ENCODE measurements around the gene TEDC1. TPM values are rescaled to one million over a fixed set of nuclear protein-coding genes. Genes with fewer than 3 reads are reported as not detected.
A peak's percentile ranks its signal among the peaks of the same experiment; 100 is the strongest.

TEDC1 gene
- polyA plus RNA-seq, 2 donors = 11.8 to 17.6 TPM

DNA sequence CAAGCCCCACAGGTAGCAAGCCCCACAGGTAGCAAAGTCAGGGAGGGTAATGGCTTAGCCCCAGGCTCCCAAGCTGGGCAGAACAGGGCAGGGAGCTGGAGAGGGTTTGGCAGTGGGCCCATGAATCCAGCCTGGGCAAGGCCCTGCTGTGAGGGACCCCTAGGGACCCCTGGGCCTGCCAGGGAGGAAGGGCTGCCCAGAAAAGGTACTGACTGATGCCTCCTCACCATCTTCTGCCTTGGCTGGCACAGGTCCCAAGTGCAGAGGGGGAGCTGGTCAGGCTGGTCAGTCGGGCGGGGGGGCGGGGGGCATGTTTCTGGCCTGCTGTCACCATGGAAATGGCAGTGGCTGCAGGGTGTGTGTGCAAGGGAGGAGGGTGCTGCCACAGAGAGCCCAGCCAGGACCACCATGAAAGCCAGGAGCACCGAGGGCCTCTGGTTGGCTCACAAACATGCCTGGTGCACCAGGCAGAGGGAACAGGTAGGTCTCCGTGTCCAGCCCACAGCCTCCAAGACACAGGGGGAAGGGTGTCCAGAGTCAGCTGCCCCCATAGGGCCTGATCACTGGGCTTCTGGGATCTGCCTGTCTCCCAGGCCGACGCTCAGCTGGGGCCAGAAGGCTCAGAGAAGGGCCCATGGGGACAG, 17.9 kb upstream of the TEDC1 start:
- Histone ChIP-seq H3K4me3 (ENCODE audit: low read depth in 1 of 2, low read length in 2 of 2) (peak overlapping the region in 1 of 2 donors; percentile 67), H3K9me3 (ENCODE audit: control insufficient read depth in 2 of 2, insufficient read depth in 1 of 2, low read depth in 1 of 2, low read length in 1 of 2) (no peaks in the 10 kb centered on the region), H3K36me3 (ENCODE audit: control insufficient read depth in 2 of 2, insufficient read depth in 2 of 2, low read length in 1 of 2) (peaks cover 0 to 3% of the 10 kb centered on the region in 2 donors), H3K27ac (ENCODE audit: low read depth in 2 of 2, low read length in 1 of 2) (peak overlapping the region; percentile 91 to 93), H3K4me1 (ENCODE audit: control insufficient read depth in 2 of 2, insufficient read depth in 2 of 2, low read length in 1 of 2) (peaks cover 17 to 58% of the 10 kb centered on the region in 2 donors), H3K27me3 (ENCODE audit: control insufficient read depth in 1 of 2, insufficient read depth in 2 of 2, low read length in 2 of 2) (no peaks in the 10 kb centered on the region)
- 13 to 16% methylated on average over 5 to 7 of the region's 7 CpGs for WGBS, 2 donors

DNA sequence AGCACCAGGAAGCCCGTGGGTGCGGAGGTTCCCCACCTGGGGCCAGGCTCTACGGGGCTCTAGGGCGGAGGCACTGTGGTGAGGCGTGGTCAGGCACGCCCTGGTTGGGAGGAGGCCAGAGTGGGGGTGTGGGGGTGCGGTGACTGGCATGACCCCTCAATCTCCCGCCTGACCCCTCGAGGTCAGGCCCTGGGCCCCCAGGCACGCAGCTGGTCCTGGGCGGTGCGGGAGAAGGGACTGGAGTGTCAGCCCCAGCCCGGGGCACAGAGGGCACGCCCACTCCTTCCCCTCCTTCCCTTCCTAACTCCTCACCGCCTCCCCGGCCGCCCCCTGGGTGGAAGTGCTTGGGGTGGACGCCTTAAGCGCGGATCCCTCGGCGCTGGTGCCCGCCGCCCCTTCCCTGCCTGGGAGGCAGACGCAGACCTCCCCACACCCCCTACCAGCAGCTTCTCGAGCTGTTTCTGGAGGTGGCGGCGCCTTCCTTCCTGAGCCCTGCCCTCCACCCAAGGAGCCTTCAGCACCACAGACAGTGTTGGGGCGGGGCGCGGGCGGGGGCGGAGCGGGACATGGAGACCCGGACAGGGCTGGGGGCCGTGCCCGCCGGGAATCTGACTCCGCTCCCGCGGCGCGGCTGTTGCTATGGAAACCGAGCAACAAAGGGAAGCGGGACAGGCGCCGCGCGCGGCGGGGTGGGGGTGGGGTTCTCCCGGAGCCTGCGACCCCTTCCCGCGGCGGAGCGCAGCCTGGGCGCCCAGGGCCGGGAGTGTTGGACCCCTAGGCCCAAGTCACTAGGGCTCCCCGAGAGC, 17.2 kb upstream of the TEDC1 start:
- H3K36me3 ChIP-seq (ENCODE audit: control insufficient read depth in 2 of 2, insufficient read depth in 2 of 2, low read length in 1 of 2) = peaks cover 0 to 3% of the 10 kb centered on the region in 2 donors
- WGBS, 2 donors = 1 to 5% methylated on average over 41 to 60 of the region's 60 CpGs
- peak overlapping the region; percentile 91 to 93 for H3K27ac ChIP-seq (ENCODE audit: low read depth in 2 of 2, low read length in 1 of 2)
- peak overlapping the region; percentile 62 to 67 for H3K4me3 ChIP-seq (ENCODE audit: low read depth in 1 of 2, low read length in 2 of 2)
- peaks cover 17 to 52% of the 10 kb centered on the region in 2 donors for H3K4me1 ChIP-seq (ENCODE audit: control insufficient read depth in 2 of 2, insufficient read depth in 2 of 2, low read length in 1 of 2)
- H3K27me3 ChIP-seq (ENCODE audit: control insufficient read depth in 1 of 2, insufficient read depth in 2 of 2, low read length in 2 of 2) = no peaks in the 10 kb centered on the region
- H3K9me3 ChIP-seq (ENCODE audit: control insufficient read depth in 2 of 2, insufficient read depth in 1 of 2, low read depth in 1 of 2, low read length in 1 of 2) = no peaks in the 10 kb centered on the region

DNA sequence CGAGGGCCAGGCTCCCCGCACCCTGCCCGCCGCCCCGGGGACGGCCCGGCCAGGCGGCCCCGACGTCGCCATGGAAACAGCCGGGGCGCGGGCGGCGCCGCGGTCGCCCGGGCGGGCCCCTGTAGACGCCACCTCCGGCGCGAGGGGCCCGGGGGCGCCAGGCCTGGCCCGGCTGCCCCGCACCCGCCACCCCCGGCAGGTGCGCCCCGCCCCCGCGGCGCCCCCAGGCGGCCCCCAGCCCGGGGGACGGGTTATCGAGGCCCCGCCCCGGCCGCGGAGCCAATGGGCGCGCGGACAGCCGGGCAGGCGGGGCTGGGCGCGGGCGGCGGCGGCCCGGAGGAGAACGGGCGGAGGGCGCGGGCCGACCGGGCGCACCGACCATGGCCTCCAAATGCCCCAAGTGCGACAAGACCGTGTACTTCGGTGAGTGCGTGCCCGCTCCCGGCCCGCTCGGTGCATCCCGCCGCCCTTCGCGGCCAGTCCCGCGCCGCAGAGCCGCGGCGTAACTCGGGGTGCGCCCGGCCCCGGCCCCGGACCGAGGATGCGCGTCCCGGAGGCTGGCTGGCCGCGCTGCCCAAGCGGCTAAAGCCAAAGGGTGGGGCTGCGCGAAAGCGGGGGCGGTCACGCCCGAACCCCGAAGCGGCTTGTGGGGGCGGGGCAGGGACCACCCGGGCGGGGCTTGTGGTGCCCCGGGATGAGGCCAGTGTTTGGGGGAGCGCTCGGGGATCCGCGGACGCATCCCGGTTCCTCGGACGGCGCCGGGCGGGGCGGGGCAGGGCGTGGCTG, 16.4 kb upstream of the TEDC1 start, which contains the start of gene CRIP2:
Gene CRIP2, plus strand, starts transcription at position 339 of the 786 bp plus-strand sequence. Its CDS starts 42 bp downstream, at position 381.
- Histone ChIP-seq H3K27ac (ENCODE audit: low read depth in 2 of 2, low read length in 1 of 2) (peak within 1 kb of the TSS; percentile 91 to 93), H3K4me1 (ENCODE audit: control insufficient read depth in 2 of 2, insufficient read depth in 2 of 2, low read length in 1 of 2) (peaks cover 17 to 44% of the 10 kb centered on the region in 2 donors), H3K9me3 (ENCODE audit: control insufficient read depth in 2 of 2, insufficient read depth in 1 of 2, low read depth in 1 of 2, low read length in 1 of 2) (no peaks in the 10 kb centered on the region), H3K36me3 (ENCODE audit: control insufficient read depth in 2 of 2, insufficient read depth in 2 of 2, low read length in 1 of 2) (peaks cover 0 to 2% of the 10 kb centered on the region in 2 donors), H3K27me3 (ENCODE audit: control insufficient read depth in 1 of 2, insufficient read depth in 2 of 2, low read length in 2 of 2) (no peaks in the 10 kb centered on the region), H3K4me3 (ENCODE audit: low read depth in 1 of 2, low read length in 2 of 2) (peak within 1 kb of the TSS; percentile 67)
- 0 to 1% methylated on average over 72 to 118 of the region's 118 CpGs for WGBS, 2 donors

DNA sequence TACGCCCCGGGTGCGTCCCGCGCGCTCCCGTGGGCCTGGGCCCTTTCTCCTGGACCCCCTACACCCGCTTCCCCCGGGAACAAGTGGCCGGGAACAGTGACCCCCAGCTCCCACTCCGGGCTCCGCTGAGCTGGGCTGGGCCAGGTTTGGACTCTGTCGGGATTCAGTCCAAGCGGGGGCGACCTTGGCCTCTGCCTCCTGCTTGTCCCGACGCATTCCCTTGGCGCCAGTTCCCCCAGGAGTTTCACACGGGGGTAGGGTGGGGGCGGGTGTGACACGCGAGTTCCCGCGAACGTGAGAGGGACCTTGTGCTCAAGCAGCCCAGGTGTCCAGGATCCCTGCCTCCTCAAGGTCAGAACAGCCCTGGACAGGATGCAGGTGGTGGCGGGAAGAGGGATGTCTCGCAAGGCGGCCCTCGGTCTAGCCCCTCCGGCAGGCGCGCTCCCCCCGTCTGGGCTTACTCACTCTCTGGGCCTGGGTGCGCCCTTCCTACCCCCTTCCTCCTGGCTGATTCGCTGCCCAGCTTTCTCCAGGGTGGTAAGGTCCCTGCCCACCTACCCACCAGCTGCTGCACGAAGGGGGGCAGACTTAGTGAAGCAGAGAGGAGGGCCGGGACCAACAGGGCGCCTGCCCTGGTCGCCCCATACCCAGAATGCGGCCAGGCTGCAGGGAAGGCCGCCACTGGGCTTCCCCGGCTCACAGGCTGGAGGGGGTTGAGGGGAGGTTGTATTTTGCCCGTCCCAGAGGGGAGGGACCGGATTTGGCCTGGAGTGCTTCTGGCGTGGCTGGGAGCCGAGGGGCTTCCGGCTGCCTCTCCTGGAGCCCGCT, 15.6 kb upstream of the TEDC1 start:
- peak overlapping the region; percentile 67 for H3K4me3 ChIP-seq (ENCODE audit: low read depth in 1 of 2, low read length in 2 of 2)
- WGBS, 2 donors = 3 to 7% methylated on average over 47 to 48 of the region's 48 CpGs
- H3K9me3 ChIP-seq (ENCODE audit: control insufficient read depth in 2 of 2, insufficient read depth in 1 of 2, low read depth in 1 of 2, low read length in 1 of 2) = no peaks in the 10 kb centered on the region
- H3K27ac ChIP-seq (ENCODE audit: low read depth in 2 of 2, low read length in 1 of 2) = peak overlapping the region; percentile 91 to 93
- H3K27me3 ChIP-seq (ENCODE audit: control insufficient read depth in 1 of 2, insufficient read depth in 2 of 2, low read length in 2 of 2) = no peaks in the 10 kb centered on the region
- peaks cover 17 to 43% of the 10 kb centered on the region in 2 donors for H3K4me1 ChIP-seq (ENCODE audit: control insufficient read depth in 2 of 2, insufficient read depth in 2 of 2, low read length in 1 of 2)
- no peaks in the 10 kb centered on the region for H3K36me3 ChIP-seq (ENCODE audit: control insufficient read depth in 2 of 2, insufficient read depth in 2 of 2, low read length in 1 of 2)

DNA sequence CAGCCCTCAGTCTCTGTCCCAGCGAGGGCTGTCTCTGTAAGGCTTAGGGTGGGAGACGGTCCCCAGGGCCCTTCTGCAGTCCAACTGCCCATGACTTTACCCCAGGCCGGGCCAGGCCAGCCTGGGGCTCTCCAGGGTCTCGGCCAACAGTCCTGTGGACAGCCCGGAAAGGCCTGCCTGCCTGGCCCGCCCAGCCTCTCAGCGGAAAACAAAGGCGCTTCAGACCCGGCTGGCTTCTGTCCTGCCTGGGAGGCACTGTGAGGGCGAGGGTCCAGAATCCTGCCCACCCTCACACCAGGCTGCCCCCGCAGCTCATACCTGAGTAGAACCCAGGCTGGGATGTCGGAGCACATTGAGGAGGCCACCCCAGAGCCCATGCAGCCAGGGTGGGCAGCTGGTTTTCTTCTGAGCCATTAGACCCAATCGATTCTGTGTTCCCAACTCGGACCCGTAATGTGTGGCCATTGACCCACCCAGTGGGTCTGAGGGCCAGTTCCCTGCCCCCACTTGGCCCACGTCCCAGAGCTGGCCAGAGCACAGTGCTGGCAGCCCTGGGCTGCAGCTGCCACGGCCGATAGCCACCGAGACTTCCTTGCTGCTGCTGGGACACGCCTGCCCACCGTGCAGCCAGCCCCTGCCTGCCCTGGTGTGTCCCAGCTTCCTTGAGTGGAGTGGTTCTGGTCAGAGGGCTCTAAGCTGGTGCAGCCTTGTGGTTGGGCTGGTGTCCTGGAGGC, 14.8 kb upstream of the TEDC1 start:
- Histone ChIP-seq H3K27me3 (ENCODE audit: control insufficient read depth in 1 of 2, insufficient read depth in 2 of 2, low read length in 2 of 2) (no peaks in the 10 kb centered on the region), H3K27ac (ENCODE audit: low read depth in 2 of 2, low read length in 1 of 2) (peak overlapping the region; percentile 91 to 93), H3K36me3 (ENCODE audit: control insufficient read depth in 2 of 2, insufficient read depth in 2 of 2, low read length in 1 of 2) (no peaks in the 10 kb centered on the region), H3K9me3 (ENCODE audit: control insufficient read depth in 2 of 2, insufficient read depth in 1 of 2, low read depth in 1 of 2, low read length in 1 of 2) (no peaks in the 10 kb centered on the region), H3K4me3 (ENCODE audit: low read depth in 1 of 2, low read length in 2 of 2) (peak overlapping the region; percentile 67), H3K4me1 (ENCODE audit: control insufficient read depth in 2 of 2, insufficient read depth in 2 of 2, low read length in 1 of 2) (peaks cover 17 to 47% of the 10 kb centered on the region in 2 donors)
- 11 to 25% methylated on average over 20 to 21 of the region's 21 CpGs for WGBS, 2 donors

DNA sequence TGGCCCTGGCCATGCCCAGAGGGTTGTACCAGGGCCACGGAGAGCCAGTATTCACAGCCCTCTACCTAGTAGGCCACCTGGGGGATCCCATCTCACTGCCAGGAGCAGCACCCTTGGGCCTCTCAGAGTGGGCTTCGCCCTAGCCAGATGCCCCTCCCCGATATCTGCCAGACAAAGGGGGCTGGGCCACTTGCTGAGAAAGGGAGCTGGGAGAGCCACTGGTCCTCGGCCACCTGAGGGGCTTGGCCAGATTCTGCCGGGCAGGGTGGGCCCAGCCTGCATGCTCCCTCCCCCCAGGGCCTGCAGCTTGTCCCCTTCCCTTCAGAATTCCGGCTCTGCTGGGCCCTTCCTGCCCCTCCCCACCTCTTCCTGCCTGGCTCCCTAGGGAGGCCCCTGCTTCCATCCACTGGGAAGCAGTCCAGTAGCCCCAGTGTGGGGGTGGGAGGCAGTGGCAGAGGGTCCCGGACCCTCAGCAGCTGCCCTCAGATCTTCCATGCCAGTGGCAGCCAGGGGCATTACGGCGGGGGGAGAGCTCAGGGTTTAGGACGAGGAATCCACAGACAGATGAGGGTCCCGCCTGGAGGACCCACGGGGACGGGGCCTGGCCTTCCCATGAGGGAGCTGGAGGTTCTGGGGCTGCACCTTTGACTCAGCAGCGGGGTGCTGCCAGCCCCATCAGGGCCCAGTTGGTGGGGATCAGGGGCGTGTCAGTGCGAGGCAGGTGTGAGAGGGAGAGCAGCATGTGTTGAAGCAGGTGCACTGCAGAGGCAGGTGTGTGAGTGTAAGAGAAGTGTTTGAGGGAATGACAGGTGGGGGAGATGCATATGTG, 14.0 kb upstream of the TEDC1 start:
- Histone ChIP-seq H3K27me3 (ENCODE audit: control insufficient read depth in 1 of 2, insufficient read depth in 2 of 2, low read length in 2 of 2) (no peaks in the 10 kb centered on the region), H3K9me3 (ENCODE audit: control insufficient read depth in 2 of 2, insufficient read depth in 1 of 2, low read depth in 1 of 2, low read length in 1 of 2) (no peaks in the 10 kb centered on the region), H3K27ac (ENCODE audit: low read depth in 2 of 2, low read length in 1 of 2) (peak overlapping the region; percentile 91 to 93), H3K36me3 (ENCODE audit: control insufficient read depth in 2 of 2, insufficient read depth in 2 of 2, low read length in 1 of 2) (no peaks in the 10 kb centered on the region), H3K4me3 (ENCODE audit: low read depth in 1 of 2, low read length in 2 of 2) (peak overlapping the region; percentile 67), H3K4me1 (ENCODE audit: control insufficient read depth in 2 of 2, insufficient read depth in 2 of 2, low read length in 1 of 2) (peaks cover 17 to 52% of the 10 kb centered on the region in 2 donors)
- WGBS, 2 donors = 43 to 46% methylated on average over 16 of the region's 16 CpGs

DNA sequence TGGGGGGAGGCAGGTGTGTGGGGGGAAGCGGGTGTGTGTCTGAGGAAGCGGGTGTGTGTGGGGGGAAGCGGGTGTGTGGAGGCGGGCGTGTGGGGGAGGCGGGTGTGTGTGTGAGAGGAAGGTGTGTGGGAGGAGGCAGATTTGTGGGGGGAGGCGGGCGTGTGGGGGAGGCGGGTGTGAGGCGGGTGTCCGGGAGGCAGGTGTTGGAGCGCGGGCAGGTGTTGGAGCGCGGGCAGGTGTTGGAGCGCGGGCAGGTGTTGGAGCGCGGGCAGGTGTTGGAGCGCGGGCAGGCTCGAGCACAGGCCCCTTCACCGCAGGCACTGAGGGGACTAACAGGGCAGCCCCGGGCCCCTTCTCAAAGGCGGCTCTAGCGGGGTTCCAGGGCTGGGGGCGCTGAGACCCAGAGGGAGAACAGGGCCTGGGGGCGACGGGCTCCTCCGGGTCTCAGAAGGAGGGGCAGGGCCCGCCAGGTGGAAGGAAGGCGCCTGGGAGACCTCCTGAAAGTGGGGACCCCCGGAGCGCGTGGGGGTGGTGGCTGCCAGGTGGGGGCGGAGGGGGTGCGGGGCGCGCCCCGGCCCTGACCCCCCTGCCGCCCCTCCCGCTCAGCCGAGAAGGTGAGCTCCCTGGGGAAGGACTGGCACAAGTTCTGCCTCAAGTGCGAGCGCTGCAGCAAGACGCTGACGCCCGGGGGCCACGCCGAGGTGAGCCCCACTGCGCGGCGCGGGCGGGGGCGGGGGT, 13.2 kb upstream of the TEDC1 start:
- Histone ChIP-seq H3K36me3 (ENCODE audit: control insufficient read depth in 2 of 2, insufficient read depth in 2 of 2, low read length in 1 of 2) (no peaks in the 10 kb centered on the region), H3K27me3 (ENCODE audit: control insufficient read depth in 1 of 2, insufficient read depth in 2 of 2, low read length in 2 of 2) (no peaks in the 10 kb centered on the region), H3K27ac (ENCODE audit: low read depth in 2 of 2, low read length in 1 of 2) (peak overlapping the region in 1 of 2 donors; percentile 93), H3K4me3 (ENCODE audit: low read depth in 1 of 2, low read length in 2 of 2) (no peak overlapping the region), H3K4me1 (ENCODE audit: control insufficient read depth in 2 of 2, insufficient read depth in 2 of 2, low read length in 1 of 2) (peaks cover 15 to 52% of the 10 kb centered on the region in 2 donors), H3K9me3 (ENCODE audit: control insufficient read depth in 2 of 2, insufficient read depth in 1 of 2, low read depth in 1 of 2, low read length in 1 of 2) (no peaks in the 10 kb centered on the region)
- WGBS, 2 donors = 51 to 55% methylated on average over 23 to 54 of the region's 56 CpGs

Data from esophagus (tissue), 2 donors.